Occipital lobe (tissue), 2 donors: ENCODE measurements around the gene BRD3OS. TPM values are rescaled to one million over a fixed set of nuclear protein-coding genes. Genes with fewer than 3 reads are reported as not detected.
"Not testable (repeated sequence)": the region's sequence is repeated elsewhere in the genome, so short reads cannot be mapped to it uniquely, and the experiment has no call there.

Source experiments
- DNase-seq: peaks from one replicate; lab custom pipeline; 2025; lab: John Stamatoyannopoulos, UW
- total RNA-seq: library from RNA; depleted of rRNA; stranded (reverse); fragments of >200 nt; gene quantifications from one replicate; pipeline ENCODE4 v1.2.3, GENCODE V29; 2014

The BRD3OS gene
- total RNA-seq, 1 donor from 2014 or later = 28.4 TPM

GRCh38 chr9:134061688-134062371 is 36.5 kb downstream of the BRD3OS start:
- no peak for DNase-seq

DNA sequence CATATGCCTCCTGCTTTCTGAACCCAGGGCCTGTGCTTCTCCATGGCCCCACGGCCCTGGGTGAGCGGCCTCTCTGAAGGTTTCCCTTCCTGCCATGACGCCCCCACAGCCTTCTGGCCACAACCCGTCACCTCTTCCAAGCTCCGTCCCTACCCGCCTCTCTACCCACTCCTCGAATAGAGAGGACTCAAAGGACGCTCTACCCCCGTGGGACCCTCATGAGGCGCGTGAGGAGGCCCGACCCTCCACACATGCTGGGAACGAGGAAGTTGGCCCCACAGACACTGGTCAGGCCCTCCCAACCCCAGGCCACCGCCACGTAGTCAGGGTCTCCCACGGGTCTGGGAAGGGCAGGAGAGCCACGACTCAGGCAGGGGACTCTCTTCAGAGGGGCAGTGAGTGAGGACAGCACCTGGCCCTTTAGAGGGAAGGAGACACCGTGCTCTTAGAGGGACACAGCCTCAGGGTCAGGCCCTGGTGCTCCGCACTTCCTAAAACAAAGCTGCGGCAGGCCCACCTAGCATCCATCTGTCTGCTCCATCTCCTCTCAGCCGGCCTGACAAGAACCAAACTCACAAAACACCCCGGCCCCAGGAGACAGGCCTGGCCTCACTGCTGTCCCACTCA is 37.3 kb downstream of the BRD3OS start:
- no peak for DNase-seq

GRCh38 chr9:134063088-134063570 is 37.8 kb downstream of the BRD3OS start:
- no peak for DNase-seq

DNA sequence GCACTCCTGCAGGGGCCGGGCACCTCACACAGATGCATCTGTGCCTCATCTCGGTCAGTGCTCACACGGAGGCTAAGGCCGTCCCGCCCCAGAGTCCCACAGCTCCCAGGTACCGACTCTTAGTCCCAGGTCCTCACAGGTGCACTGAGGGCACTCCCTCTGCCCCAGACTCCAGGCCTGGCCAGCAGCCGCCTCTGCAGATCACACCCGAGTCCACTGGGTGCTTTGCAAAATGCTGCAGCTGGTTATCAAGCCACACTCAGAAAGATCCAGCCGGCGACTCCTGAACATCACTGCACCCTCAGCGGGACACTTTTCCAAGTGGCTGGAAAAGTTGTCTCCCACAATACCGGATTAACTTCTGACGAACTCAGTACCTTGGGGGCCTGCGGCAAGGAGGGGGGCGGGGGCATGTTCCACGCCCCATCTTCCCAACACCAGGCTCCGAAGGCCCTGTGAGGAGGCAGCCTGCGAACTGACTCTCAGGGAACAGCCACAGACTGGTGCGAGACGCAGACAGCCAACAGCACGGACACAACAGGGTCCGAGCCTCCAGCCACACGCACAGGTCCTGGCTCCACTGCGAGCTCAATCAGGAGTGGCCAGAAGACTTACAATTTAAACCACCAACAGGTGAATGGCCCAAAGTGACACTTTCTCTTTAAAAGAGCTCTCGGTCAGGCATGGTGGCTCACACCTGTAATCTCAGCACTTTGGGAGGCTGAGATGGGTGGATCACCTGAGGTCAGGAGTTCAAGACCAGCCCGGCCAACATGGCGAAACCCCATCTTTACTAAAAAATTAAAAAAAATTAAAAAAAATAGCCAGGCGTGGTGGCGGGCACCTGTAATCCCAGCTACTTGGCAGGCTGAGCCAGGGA is 38.5 kb downstream of the BRD3OS start:
- no peak for DNase-seq

- no peak for DNase-seq
Measured at GRCh38 chr9:134064711-134065110, 39.4 kb downstream of the BRD3OS start.

DNA sequence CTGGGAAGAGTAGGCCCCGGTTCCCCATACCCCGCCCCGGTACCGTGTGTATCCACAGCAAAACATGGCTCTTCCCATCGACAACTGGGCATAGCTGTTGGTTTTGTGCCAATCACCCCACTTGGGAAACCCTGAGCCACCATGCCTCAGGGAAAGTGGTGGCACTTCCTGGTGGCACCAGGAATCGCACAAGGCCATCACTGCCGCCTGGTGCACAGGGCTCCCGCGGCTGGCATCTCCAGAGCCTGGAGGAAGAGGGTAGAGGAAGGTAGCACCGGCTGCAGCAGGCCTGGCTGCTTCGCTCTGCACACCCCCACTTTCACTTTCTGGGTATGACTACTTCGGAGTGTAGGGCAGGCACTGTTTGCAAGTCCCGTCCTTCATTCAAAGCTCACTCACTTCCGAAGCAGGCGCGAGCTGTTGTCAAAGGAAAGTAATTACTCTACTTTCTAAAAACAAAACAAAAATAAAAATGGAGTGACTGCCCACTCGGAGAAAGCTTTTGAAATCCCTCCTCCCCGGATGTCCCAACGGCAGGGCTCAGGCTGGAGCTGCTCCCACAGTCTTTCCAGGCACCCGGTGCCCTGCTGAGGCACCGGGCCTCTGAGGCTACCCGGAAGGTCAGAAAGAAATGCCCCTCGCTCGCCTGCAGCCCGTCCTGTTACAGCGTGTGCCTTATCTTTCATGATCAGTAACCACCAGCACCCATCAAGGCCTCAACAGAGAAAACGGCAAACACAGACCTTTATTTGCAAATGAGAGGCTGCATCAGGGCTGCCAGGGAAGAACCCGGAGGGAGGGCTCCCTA is 40.5 kb downstream of the BRD3OS start:
- DNase-seq = no peak

DNA sequence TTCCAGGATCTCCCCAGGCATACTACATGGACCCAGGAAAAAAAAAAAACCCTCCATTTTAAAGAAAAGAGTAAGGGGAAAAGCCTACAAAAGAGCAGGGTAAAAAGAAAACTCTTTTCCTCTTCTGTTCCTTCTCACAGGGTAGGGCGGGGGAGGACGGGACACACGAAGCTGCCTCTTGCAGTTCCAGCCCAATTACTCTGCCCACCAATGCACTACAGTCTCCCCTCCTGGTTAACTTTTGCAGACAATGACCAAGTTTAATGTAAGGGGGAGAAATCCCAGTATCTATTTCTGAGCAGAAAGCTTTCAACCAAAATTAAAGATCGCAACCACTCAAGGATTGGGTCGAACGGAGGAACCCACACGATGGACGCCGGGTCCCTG is 41.2 kb downstream of the BRD3OS start:
- no peak for DNase-seq

DNA sequence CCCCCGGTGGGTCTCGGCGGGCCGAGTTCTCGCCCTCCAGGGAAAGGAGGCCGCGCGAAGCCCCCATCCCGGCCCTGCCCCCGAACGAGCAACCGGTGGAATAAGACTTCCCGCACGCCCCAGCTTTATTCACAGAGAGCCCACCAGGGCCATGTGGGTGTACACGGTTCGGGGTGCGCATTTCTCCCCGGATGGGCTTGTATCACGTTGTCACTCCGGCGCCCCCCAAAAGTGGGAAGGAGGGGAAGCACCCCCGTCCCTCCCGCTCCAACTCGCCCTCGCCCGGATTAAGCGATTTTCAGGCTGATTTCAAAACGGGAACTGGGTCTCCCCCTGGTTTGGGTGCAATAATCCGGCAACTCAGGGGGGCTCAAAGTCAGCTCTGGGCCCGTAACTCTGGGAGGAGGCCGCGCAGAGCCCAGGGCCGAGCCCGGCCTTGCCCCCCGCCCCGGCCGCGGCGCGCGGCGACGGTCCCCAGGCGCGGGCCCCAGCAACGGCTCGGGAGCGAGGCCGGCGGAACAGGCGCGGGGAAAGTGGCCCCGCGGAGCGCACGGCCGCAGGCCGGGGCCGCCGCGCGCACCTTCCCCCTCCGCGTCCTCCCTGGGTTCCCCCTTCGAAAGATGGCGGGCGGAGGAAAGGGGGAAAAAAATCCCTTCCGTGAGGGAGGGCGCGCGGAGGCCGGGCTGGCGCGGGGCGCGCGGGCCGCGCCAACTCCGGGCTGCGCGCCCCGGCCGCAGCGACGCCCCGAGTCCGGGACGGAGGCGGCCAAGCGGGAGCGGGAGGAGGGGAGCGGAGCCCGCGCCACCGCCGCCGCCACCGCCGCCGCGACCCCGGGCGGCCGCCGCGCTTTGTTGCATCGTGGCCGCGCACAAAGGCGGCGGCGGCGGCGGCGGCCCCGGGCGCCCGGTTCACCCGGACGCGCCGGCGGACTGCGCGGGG is 41.9 kb downstream of the BRD3OS start:
- no peak for DNase-seq

- peak; percentile 72 for DNase-seq
Measured at GRCh38 chr9:134067904-134068743, 42.8 kb downstream of the BRD3OS start, which contains the start of gene BRD3. TSS of gene BRD3 (minus strand) at chr9:134068026. CDS start at chr9:134053477, 14,549 bp downstream.

DNA sequence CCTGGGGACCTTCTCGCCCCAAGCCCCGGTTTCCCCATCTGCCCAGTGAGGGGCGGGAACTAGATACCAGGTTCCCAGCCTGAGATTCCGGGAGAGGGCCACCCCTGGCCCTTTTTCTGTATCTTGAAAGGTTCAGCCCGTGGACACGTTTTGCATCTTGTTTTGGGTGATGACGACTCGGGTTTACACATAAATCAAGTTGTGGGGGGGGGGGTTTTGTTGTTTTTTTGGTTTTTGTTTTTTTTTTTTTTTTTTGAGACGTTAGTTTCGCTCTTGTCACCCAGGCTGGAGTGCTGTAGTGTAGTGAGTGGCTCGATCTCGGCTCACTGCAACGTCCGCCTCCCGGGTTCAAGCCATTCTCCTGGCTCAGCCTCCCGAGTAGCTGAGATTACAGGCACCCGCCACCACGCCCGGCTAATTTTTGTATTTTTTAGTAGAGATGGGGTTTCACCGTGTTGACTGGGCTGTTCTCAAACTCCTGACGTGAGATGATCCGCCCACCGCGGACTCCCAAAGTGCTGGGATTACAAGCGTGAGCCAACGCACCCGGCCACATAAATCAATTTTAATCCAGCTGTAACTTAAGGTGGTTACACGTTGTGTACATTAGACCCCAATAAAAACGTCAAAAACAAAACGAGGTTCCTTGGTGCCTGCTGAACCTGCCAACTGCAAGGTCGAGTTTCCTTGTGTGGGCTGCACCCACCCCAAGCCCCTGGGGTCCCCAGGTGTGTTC is 43.6 kb downstream of the BRD3OS start:
- DNase-seq = no peak

GRCh38 chr9:134069480-134070399 is 44.5 kb downstream of the BRD3OS start:
- DNase-seq = no peak

DNA sequence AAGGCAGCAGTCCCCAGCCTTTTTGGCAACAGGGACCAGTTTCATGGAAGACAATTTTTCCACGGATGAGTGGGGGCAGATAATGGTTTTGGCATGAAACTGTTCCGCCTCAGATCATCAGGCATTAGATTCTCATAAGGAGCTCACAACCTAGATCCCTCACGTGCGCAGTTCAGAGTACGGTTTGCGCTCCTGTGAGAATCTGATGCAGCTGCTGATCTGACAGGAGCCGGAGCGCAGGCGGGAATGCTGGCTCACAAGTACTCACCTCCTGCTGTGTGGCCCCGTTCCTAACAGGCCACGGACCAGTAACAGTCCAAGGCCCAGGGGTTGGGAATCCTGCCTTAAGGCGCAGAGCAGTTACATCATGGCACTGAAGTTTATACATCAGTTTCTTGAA is 45.9 kb downstream of the BRD3OS start:
- DNase-seq = no peak

GRCh38 chr9:134072683-134073082 is 47.4 kb downstream of the BRD3OS start:
- DNase-seq = not testable (repeated sequence)

GRCh38 chr9:134073500-134073899 is 48.2 kb downstream of the BRD3OS start:
- DNase-seq = no peak

- not testable (repeated sequence) for DNase-seq
Measured at GRCh38 chr9:134075689-134076088, 50.4 kb downstream of the BRD3OS start.

- DNase-seq = no peak
Measured at GRCh38 chr9:134076644-134077043, 51.4 kb downstream of the BRD3OS start.
